Endothelial cell of umbilical vein (primary cell): ENCODE measurements around the gene NTNG1. TPM values are rescaled to one million over a fixed set of nuclear protein-coding genes. Genes with fewer than 3 reads are reported as not detected.

ENCODE experiments used
- BruUV-seq: library from RNA; stranded (reverse); fragments of 400-500 nt; replicated peaks from 2 replicates; lab custom pipeline; 2021; lab: Mats Ljungman, UMichigan
- CTCF ChIA-PET: fragments of 300-600, 350-600 bp; sonication (Branson Sonifier 250); formaldehyde crosslinking; loops from one replicate; lab custom pipeline; 2021; ENCODE audit warnings: antibody characterized with exemption, inconsistent platforms; lab: Charles Lee
- POLR2A ChIA-PET: fragments of 300-600, 350-600 bp; sonication (Branson Sonifier 250); formaldehyde crosslinking; loops from one replicate; lab custom pipeline; 2021; ENCODE audit warnings: antibody characterized with exemption, inconsistent platforms; lab: Charles Lee
- DNase-seq: peaks from one replicate; pipeline ENCODE4 v3.0.0-alpha.2; 2011; ENCODE audit warnings: low read depth, low spot score
- FAIRE-seq: peaks from 2 replicates; lab custom pipeline; 2011; peaks lifted over from hg19 to GRCh38; lab: Jason Lieb, UNC
- H2AFZ ChIP-seq: 2 replicates; pipeline ENCODE4 v1.6.0; 2012; ENCODE audit warnings: low read depth, low read length, control low read depth, inconsistent platforms
- H3K27ac ChIP-seq: 2 replicates; pipeline ENCODE4 v1.5.1; 2011; ENCODE audit warnings: low read depth, mild to moderate bottlenecking, control low read depth, low read length, moderate library complexity; ENCODE audit not compliant: insufficient read depth
- H3K27me3 ChIP-seq, 2 experiments: 2 replicates each; pipeline versions ENCODE4 v1.6.0 to v1.6.1; 2011; ENCODE audit warnings: low read length in 2 of 2, mixed read lengths in 1 of 2; ENCODE audit not compliant: control insufficient read depth in 2 of 2, insufficient read depth in 2 of 2
- H3K36me3 ChIP-seq, 2 experiments: 2 replicates in 1 of 2; 3 replicates in 1 of 2; pipeline ENCODE4 v1.5.1; 2011; ENCODE audit warnings: low read length in 2 of 2, mild to moderate bottlenecking in 1 of 2, moderate library complexity in 1 of 2; ENCODE audit not compliant: control insufficient read depth in 2 of 2, insufficient read depth in 2 of 2; ENCODE audit errors: extremely low read depth in 1 of 2
- H3K4me1 ChIP-seq: 3 replicates; pipeline ENCODE4 v1.5.1; 2011; ENCODE audit warnings: mild to moderate bottlenecking, low read length; ENCODE audit not compliant: control insufficient read depth, insufficient read depth; ENCODE audit errors: extremely low read depth
- H3K4me2 ChIP-seq: 2 replicates; pipeline ENCODE4 v1.6.1; 2011; ENCODE audit warnings: low read length, control low read depth, mixed read lengths; ENCODE audit not compliant: insufficient read depth
- H3K4me3 ChIP-seq, 3 experiments: fragments of 200-600 bp in 1 of 3; sonication (generic), shearing (Covaris generic) in 1 of 3; replicated peaks in 1 of 3; 2 replicates each; pipeline ENCODE4 v1.5.1; 2011 to 2016; ENCODE audit warnings: control low read depth in 3 of 3, low read length in 3 of 3, mild to moderate bottlenecking in 2 of 3, inconsistent platforms in 1 of 3, low read depth in 1 of 3, moderate library complexity in 1 of 3; ENCODE audit not compliant: insufficient read depth in 1 of 3
- H3K79me2 ChIP-seq: 2 replicates; pipeline ENCODE4 v1.6.0; 2012; ENCODE audit warnings: low read length, inconsistent platforms; ENCODE audit not compliant: control insufficient read depth, insufficient read depth
- H3K9ac ChIP-seq: replicated peaks from 2 replicates; pipeline ENCODE3; 2011; ENCODE audit warnings: low read length, control low read depth; ENCODE audit not compliant: insufficient read depth; ENCODE audit errors: extremely low read depth
- H3K9me1 ChIP-seq: replicated peaks from 3 replicates; pipeline ENCODE4 v1.6.0; 2011; ENCODE audit warnings: mild to moderate bottlenecking, low read length; ENCODE audit not compliant: control insufficient read depth, insufficient read depth; ENCODE audit errors: extremely low read depth
- H3K9me3 ChIP-seq: replicated peaks from 2 replicates; pipeline ENCODE4 v1.5.1; 2012; ENCODE audit warnings: low read length, inconsistent platforms; ENCODE audit not compliant: control insufficient read depth, insufficient read depth
- H4K20me1 ChIP-seq: replicated peaks from 2 replicates; pipeline ENCODE3; 2011; ENCODE audit warnings: mild to moderate bottlenecking, low read length; ENCODE audit not compliant: control insufficient read depth, insufficient read depth; ENCODE audit errors: extremely low read depth
- EZH2 ChIP-seq: IDR thresholded peaks from 2 replicates; pipeline ENCODE4 v1.6.1; 2012; ENCODE audit warnings: borderline replicate concordance, low read depth, mild to moderate bottlenecking, moderate library complexity, low read length, inconsistent platforms; ENCODE audit not compliant: severe bottlenecking
- JUN ChIP-seq: IDR thresholded peaks from 2 replicates; pipeline ENCODE4 v1.6.1; 2011; ENCODE audit warnings: borderline replicate concordance, low read depth; ENCODE audit not compliant: insufficient read length, insufficient read depth
- MAX ChIP-seq: IDR thresholded peaks from 2 replicates; pipeline ENCODE4 v1.6.1; 2011; ENCODE audit not compliant: insufficient read depth, insufficient read length
- MYC ChIP-seq: IDR thresholded peaks from one replicate; pipeline ENCODE4 v1.6.1; 2011; ENCODE audit warnings: mild to moderate bottlenecking, low read depth, low read length
- POLR2A ChIP-seq: IDR thresholded peaks from 2 replicates; pipeline ENCODE4 v1.6.1; 2012; ENCODE audit warnings: low read depth, mild to moderate bottlenecking, control low read depth, low read length
- POLR2AphosphoS5 ChIP-seq: IDR thresholded peaks from 2 replicates; pipeline ENCODE4 v1.6.1; 2012; ENCODE audit warnings: low read depth, mild to moderate bottlenecking, control low read depth, low read length, moderate library complexity; ENCODE audit not compliant: insufficient read depth
- dilution Hi-C: fragments of 300-500 bp; cut with MboI; formaldehyde crosslinking; loops from one replicate; pipeline ENCODE4 v1.15.0; 2019; ENCODE audit warnings: low sequenced_read_pairs; ENCODE audit not compliant: extremely low pct_ligation_motif_present
- intact Hi-C: fragments of 100-400 bp; cut with micrococcal nuclease; formaldehyde crosslinking; loops from one replicate; pipeline ENCODE4 v1.10.0; 2022
- polyA plus RNA-seq, 4 experiments: library from polyadenylated mRNA; depleted of rRNA in 3 of 4; stranded (reverse) in 3 of 4; unstranded in 1 of 4; fragments of >200 nt; gene quantifications; 2 replicates each; pipeline versions ENCODE4 v1.2.1 to v1.2.3, GENCODE V29; 2011 to 2012; ENCODE audit warnings: missing spikeins in 1 of 4
- total RNA-seq: library from RNA; stranded (reverse); gene quantifications from 2 replicates; pipeline ENCODE4 v1.2.3, GENCODE V29; 2021
- TF ChIP-seq, protein P1 (sequence below), 2 donors: IDR thresholded peaks; 1 replicate in 1 of 2; 2 replicates in 1 of 2; pipeline ENCODE4 v1.5.1; 2011; ENCODE audit warnings: low read length in 2 of 2, mild to moderate bottlenecking in 2 of 2, moderate library complexity in 2 of 2, control low read depth in 1 of 2, inconsistent platforms in 1 of 2, low read depth in 1 of 2; ENCODE audit not compliant: insufficient read depth in 1 of 2; ENCODE audit errors: extremely low read depth in 1 of 2

NTNG1 gene
- total and polyA plus RNA-seq, 2 donors (not counting 3 experiments of a cell fraction or from before 2014, with no cell fraction given): not detected

DNA sequence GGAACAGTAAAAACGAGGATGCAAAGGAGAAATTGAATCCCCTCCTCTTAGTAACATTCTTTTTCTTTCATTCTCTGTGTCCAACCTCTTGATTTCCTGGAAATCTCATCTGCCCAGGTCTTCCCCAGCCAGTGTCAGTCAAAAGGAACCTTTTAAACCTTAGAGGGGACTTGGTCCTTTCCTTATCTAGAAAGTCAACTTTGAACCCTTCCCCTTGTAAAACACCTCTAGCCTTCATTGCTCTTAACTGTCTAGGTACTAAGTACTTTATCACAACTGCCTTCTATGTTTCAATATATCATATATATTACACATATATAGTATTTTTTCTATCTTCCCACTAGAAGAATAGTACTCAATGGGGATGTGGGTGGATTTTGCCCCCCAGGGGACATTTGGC is 282.1 kb downstream of the NTNG1 start:
- CTCF ChIA-PET: no interaction called here
- no peak overlapping the region for H2AFZ ChIP-seq

More for the DNA sequence above, 282.1 kb downstream of the NTNG1 start:
- Histone ChIP-seq H3K27ac (no peak overlapping the region), H4K20me1 (no peaks in the 10 kb centered on the region), H3K9me1 (no peaks in the 10 kb centered on the region), H3K4me2 (no peak overlapping the region), H3K9ac (no peak overlapping the region), H3K36me3 (no peaks in the 10 kb centered on the region), H3K79me2 (no peaks in the 10 kb centered on the region), H3K4me3 (no peak overlapping the region), H3K27me3 (no peaks in the 10 kb centered on the region), H3K4me1 (peaks cover 2% of the 10 kb centered on the region), H3K9me3 (no peaks in the 10 kb centered on the region)
- DNase-seq (no peak), FAIRE-seq (no peak)
- TF ChIP-seq EZH2 (no peak), POLR2AphosphoS5 (no peak), POLR2A (no peak), JUN (no peak), MAX (no peak), MYC (no peak)
- TF ChIP-seq, protein P1, sequence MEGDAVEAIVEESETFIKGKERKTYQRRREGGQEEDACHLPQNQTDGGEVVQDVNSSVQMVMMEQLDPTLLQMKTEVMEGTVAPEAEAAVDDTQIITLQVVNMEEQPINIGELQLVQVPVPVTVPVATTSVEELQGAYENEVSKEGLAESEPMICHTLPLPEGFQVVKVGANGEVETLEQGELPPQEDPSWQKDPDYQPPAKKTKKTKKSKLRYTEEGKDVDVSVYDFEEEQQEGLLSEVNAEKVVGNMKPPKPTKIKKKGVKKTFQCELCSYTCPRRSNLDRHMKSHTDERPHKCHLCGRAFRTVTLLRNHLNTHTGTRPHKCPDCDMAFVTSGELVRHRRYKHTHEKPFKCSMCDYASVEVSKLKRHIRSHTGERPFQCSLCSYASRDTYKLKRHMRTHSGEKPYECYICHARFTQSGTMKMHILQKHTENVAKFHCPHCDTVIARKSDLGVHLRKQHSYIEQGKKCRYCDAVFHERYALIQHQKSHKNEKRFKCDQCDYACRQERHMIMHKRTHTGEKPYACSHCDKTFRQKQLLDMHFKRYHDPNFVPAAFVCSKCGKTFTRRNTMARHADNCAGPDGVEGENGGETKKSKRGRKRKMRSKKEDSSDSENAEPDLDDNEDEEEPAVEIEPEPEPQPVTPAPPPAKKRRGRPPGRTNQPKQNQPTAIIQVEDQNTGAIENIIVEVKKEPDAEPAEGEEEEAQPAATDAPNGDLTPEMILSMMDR (IDR thresholded peaks at IDR 0.05; ENCODE audit: extremely low read depth in 1 of 2, insufficient read depth in 1 of 2, low read depth in 1 of 2, low read length in 2 of 2): no peak
- no TSS peak for BruUV-seq
- intact Hi-C loops (no loop called here), dilution Hi-C loops (no loop called here)
- POLR2A ChIA-PET: no interaction called here
